ENCODE results near the gene FHAD1. TPM values are rescaled to one million over a fixed set of nuclear protein-coding genes. Genes with fewer than 3 reads are reported as not detected.

The FHAD1 gene
- total RNA-seq, 4 donors from 2014 or later, result not detected

DNA sequence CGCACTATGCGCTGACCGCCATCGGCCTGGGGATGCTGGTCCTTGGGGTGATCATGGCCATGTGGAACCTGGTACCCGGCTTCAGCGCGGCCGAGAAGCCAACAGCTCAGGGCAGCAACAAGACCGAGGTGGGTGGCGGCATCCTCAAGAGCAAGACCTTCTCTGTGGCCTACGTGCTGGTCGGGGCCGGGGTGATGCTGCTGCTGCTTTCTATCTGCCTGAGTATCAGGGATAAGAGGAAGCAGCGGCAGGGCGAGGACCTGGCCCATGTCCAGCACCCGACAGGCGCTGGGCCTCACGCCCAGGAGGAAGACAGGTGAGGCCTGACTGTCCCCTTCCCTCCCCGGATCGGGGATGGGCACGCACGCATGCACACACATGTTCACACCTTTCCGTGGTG lies 31.9 kb upstream of the FHAD1 start:
- H3K36me3 ChIP-seq, result no peaks in the 10 kb centered on the region
- ATAC-seq (no peak), DNase-seq (no peak)
- peak overlapping the region in 2 of 4 donors; percentile 20 to 50 for H3K27ac ChIP-seq
- peaks cover 0 to 4% of the 10 kb centered on the region in 2 donors for H3K4me1 ChIP-seq
- intact Hi-C loops (cut with DNase I; ENCODE audit: low total_unique reads), result no loop called here
- no peaks in the 10 kb centered on the region for H3K9me3 ChIP-seq
- H3K4me3 ChIP-seq, result no peak overlapping the region
- in situ Hi-C loops (cut with MboI; ENCODE audit: low sequenced_read_pairs in 4 of 4), result no loop called here
- TF ChIP-seq, protein P1, sequence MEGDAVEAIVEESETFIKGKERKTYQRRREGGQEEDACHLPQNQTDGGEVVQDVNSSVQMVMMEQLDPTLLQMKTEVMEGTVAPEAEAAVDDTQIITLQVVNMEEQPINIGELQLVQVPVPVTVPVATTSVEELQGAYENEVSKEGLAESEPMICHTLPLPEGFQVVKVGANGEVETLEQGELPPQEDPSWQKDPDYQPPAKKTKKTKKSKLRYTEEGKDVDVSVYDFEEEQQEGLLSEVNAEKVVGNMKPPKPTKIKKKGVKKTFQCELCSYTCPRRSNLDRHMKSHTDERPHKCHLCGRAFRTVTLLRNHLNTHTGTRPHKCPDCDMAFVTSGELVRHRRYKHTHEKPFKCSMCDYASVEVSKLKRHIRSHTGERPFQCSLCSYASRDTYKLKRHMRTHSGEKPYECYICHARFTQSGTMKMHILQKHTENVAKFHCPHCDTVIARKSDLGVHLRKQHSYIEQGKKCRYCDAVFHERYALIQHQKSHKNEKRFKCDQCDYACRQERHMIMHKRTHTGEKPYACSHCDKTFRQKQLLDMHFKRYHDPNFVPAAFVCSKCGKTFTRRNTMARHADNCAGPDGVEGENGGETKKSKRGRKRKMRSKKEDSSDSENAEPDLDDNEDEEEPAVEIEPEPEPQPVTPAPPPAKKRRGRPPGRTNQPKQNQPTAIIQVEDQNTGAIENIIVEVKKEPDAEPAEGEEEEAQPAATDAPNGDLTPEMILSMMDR (IDR thresholded peaks at IDR 0.05 in 4 of 5, conservative IDR thresholded peaks at IDR 0.05 in 1 of 5), result no peak
- no peak for TF ChIP-seq POLR2A (IDR thresholded peaks at IDR 0.05)
- H3K27me3 ChIP-seq, result no peaks in the 10 kb centered on the region

DNA sequence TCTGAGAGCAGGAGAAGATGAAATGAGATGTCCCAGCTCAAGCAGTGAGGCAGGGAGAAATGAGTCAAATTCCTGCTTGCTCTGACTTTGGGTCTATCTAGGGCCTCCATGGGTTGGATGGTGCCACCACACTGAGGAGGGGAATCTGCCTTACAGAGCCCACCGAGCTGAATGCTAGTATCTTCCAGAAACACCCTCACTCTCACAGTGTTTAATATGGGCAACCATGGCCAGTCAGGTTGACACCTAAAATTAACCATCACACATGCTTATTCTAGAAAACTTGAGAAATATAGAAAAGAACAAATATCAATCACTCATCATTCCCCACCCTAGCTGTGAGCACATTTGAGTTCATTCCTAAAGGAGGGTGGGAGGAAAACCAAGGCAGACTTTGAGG lies 29.4 kb upstream of the FHAD1 start:
- intact Hi-C loops (cut with DNase I; ENCODE audit: low total_unique reads), result no loop called here
- Histone ChIP-seq H3K36me3 (no peaks in the 10 kb centered on the region), H3K9me3 (no peaks in the 10 kb centered on the region), H3K27me3 (no peaks in the 10 kb centered on the region), H3K4me3 (no peak overlapping the region), H3K4me1 (no peaks in the 10 kb centered on the region), H3K27ac (no peak overlapping the region)
- DNase-seq (no peak), ATAC-seq (no peak)
- in situ Hi-C loops (cut with MboI; ENCODE audit: low sequenced_read_pairs in 4 of 4), result no loop called here
- no peak for TF ChIP-seq POLR2A (IDR thresholded peaks at IDR 0.05)
- TF ChIP-seq, protein P1 (IDR thresholded peaks at IDR 0.05 in 4 of 5, conservative IDR thresholded peaks at IDR 0.05 in 1 of 5), result no peak

GRCh38 chr1:15218287-15219279 lies 28.4 kb upstream of the FHAD1 start:
- ATAC-seq (no peak), DNase-seq (no peak)
- TF ChIP-seq, protein P1 (IDR thresholded peaks at IDR 0.05 in 4 of 5, conservative IDR thresholded peaks at IDR 0.05 in 1 of 5), result no peak
- TF ChIP-seq POLR2A (IDR thresholded peaks at IDR 0.05), result no peak
- Histone ChIP-seq H3K9me3 (no peaks in the 10 kb centered on the region), H3K4me1 (no peaks in the 10 kb centered on the region), H3K27ac (no peak overlapping the region), H3K36me3 (no peaks in the 10 kb centered on the region), H3K27me3 (no peaks in the 10 kb centered on the region), H3K4me3 (no peak overlapping the region)
- intact Hi-C loops (cut with DNase I; ENCODE audit: low total_unique reads), result no loop called here
- in situ Hi-C loops (cut with MboI; ENCODE audit: low sequenced_read_pairs in 4 of 4), result no loop called here

DNA sequence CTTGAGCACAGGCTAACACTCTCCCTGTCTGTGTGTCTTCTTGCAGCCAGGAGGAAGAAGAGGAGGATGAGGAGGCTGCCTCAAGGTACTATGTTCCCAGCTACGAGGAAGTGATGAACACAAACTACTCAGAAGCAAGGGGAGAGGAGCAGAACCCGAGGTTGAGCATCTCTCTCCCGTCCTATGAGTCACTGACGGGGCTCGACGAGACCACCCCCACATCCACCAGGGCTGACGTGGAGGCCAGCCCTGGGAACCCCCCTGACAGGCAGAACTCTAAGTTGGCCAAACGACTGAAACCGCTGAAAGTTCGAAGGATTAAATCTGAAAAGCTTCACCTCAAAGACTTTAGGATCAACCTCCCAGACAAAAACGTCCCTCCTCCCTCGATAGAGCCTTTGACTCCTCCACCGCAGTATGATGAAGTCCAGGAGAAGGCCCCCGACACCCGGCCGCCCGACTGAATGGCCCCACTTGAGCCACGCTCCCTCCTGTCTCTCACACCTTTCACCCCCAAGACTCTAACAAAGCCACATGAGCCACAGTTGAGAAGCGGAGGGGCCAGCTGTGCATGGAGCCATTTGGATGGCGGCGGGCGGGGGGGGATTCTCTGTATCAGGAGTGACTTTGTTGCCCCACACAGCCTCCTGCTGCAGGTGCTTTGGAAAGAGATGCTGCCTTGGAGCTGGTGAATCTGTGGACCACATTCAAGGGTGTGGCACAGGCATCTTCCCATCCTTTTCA lies 27.6 kb upstream of the FHAD1 start:
- in situ Hi-C loops (cut with MboI; ENCODE audit: low sequenced_read_pairs in 4 of 4) (no loop called here), intact Hi-C loops (cut with DNase I; ENCODE audit: low total_unique reads) (no loop called here)
- no peak for ATAC-seq
- H3K4me1 ChIP-seq, result no peaks in the 10 kb centered on the region
- no peaks in the 10 kb centered on the region for H3K9me3 ChIP-seq
- DNase-seq, result no peak
- TF ChIP-seq, protein P1 (IDR thresholded peaks at IDR 0.05 in 4 of 5, conservative IDR thresholded peaks at IDR 0.05 in 1 of 5), result no peak
- TF ChIP-seq POLR2A (IDR thresholded peaks at IDR 0.05), result no peak
- no peaks in the 10 kb centered on the region for H3K27me3 ChIP-seq
- no peak overlapping the region for H3K4me3 ChIP-seq
- no peak overlapping the region for H3K27ac ChIP-seq
- H3K36me3 ChIP-seq, result no peaks in the 10 kb centered on the region
